Retinal pigment epithelial cell (primary cell): ENCODE data around the gene FGF23.

ENCODE experiments used
- DNase-seq: peaks from one replicate; pipeline ENCODE4 v3.0.0-alpha.2; 2010; ENCODE audit warnings: low read depth
- H3K4me3 ChIP-seq: 2 replicates; pipeline ENCODE4 v1.5.1; 2011; ENCODE audit warnings: mild to moderate bottlenecking, low read length, control low read depth, moderate library complexity
- TF ChIP-seq, protein P1 (sequence below): conservative IDR thresholded peaks from 2 replicates; pipeline ENCODE4 v1.5.1; 2011; ENCODE audit warnings: low read depth, low read length, control low read depth, inconsistent platforms

Gene FGF23

DNA sequence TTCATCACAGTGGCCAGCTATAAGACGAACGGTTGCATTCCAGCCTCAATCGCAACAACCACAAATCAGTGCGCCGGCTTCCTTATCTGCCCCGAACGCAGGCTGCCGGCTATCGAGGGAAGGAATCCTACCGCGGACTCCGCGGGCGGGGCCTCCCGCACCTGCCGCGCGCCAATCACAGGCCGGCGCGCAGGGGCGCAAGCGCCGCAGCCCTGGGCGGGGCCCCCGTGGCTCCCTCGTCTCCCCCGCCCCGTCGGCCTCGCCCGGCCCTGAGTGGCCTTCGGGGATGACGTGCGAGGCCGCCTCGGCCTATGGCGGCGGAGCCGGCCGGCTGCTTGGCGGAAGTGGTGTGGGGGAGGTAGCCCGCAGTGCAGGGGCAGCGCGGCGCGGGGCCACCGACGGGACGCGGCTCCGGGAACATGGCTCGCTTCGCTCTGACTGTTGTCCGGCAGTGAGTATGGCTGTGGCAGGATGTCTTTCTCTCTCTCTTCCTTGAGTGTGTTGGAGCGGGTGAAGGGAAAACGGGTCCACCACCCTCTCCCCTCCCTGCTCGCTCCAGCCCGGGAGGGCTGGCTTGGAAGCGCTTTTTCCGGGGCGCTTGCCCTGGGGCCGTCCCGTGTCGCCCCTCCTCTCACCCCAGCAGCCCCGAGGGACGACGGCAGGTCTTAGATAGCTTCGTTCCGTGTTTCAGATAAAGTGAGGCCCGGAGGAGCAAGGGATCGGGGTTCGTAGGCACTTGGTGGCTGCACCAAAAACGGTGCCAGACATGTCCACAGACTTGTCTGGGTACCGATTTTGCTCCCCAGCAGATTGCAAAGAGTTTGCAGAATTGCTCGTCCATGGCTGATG is 58.4 kb downstream of the FGF23 start, which contains the start of gene TIGAR:
TIGAR (plus strand) TSS at position 361 of the 849 bp plus-strand sequence; CDS start at position 420, 59 bp downstream.
- TF ChIP-seq, protein P1, sequence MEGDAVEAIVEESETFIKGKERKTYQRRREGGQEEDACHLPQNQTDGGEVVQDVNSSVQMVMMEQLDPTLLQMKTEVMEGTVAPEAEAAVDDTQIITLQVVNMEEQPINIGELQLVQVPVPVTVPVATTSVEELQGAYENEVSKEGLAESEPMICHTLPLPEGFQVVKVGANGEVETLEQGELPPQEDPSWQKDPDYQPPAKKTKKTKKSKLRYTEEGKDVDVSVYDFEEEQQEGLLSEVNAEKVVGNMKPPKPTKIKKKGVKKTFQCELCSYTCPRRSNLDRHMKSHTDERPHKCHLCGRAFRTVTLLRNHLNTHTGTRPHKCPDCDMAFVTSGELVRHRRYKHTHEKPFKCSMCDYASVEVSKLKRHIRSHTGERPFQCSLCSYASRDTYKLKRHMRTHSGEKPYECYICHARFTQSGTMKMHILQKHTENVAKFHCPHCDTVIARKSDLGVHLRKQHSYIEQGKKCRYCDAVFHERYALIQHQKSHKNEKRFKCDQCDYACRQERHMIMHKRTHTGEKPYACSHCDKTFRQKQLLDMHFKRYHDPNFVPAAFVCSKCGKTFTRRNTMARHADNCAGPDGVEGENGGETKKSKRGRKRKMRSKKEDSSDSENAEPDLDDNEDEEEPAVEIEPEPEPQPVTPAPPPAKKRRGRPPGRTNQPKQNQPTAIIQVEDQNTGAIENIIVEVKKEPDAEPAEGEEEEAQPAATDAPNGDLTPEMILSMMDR, result no peak
- H3K4me3 ChIP-seq, result peak within 1 kb of the TSS; percentile 94
- peak; percentile 79 for DNase-seq

DNA sequence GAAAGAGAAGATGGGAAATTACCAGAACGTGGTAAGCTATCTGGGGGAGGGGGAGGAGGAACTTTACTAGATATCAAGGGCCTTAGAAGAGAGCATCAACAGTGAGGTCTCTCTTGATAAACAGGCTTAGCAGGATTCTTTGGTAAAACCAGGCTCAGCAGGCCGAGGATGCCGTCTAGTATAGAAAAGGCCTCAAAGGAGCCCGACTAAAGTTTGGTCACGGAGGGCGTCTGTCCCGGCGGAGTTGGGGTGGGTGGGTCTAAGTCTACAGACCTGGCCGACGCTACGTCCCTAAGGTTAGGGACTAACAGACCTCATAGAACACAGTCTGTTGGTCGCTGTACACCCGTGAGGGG is 59.0 kb downstream of the FGF23 start:
- DNase-seq, result no peak
- H3K4me3 ChIP-seq, result peak overlapping the region; percentile 58
- TF ChIP-seq, protein P1, result no peak
